KMS-11 (cell line): ENCODE measurements around the gene HIVEP1.

Experiments used
- H2AFZ ChIP-seq: fragments of 200-600 bp; sonication (generic); 2 replicates; pipeline ENCODE4 v1.6.1; 2016; ENCODE audit warnings: antibody characterized with exemption, mixed run types, low read depth
- H3K27ac ChIP-seq: fragments of 200-600 bp; sonication (generic); 2 replicates; pipeline ENCODE4 v1.6.1; 2016; ENCODE audit warnings: mild to moderate bottlenecking, mixed run types
- H3K27me3 ChIP-seq: fragments of 200-600 bp; sonication (generic); 2 replicates; pipeline ENCODE4 v1.6.1; 2017; ENCODE audit warnings: mild to moderate bottlenecking, low read depth, mixed run types, moderate library complexity; ENCODE audit not compliant: insufficient read depth
- H3K36me3 ChIP-seq: fragments of 200-600 bp; sonication (generic); 2 replicates; pipeline ENCODE4 v1.6.1; 2017; ENCODE audit warnings: mild to moderate bottlenecking, mixed run types; ENCODE audit not compliant: insufficient read depth
- H3K4me1 ChIP-seq: fragments of 200-600 bp; sonication (generic); 2 replicates; pipeline ENCODE4 v1.6.1; 2016; ENCODE audit warnings: mild to moderate bottlenecking, low read depth, mixed run types; ENCODE audit not compliant: poor library complexity, severe bottlenecking
- H3K4me2 ChIP-seq: fragments of 200-600 bp; sonication (generic); 2 replicates; pipeline ENCODE4 v1.7.0; 2016; ENCODE audit warnings: mild to moderate bottlenecking, mixed run types
- H3K4me3 ChIP-seq: fragments of 200-600 bp; sonication (generic); IDR thresholded peaks from 2 replicates; pipeline ENCODE4 v1.6.1; 2017; ENCODE audit warnings: low read depth, low read length, mixed read lengths; ENCODE audit not compliant: insufficient read depth
- H3K79me2 ChIP-seq: fragments of 200-600 bp; sonication (generic); 2 replicates; pipeline ENCODE4 v1.6.1; 2016; ENCODE audit warnings: low read depth, mixed run types; ENCODE audit not compliant: insufficient read depth
- H3K9ac ChIP-seq: fragments of 200-600 bp; sonication (generic); 2 replicates; pipeline ENCODE4 v1.6.1; 2016; ENCODE audit warnings: mild to moderate bottlenecking, mixed run types
- H4K20me1 ChIP-seq: fragments of 200-600 bp; sonication (generic); 2 replicates; pipeline ENCODE4 v1.6.1; 2016; ENCODE audit warnings: mild to moderate bottlenecking, mixed run types; ENCODE audit not compliant: insufficient read depth
- TF ChIP-seq, protein P1 (sequence below): fragments of 200-600 bp; sonication (generic); conservative IDR thresholded peaks from 2 replicates; pipeline ENCODE4 v1.6.1; 2017; ENCODE audit warnings: low read depth, mild to moderate bottlenecking, antibody characterized with exemption, low read length, moderate library complexity, mixed read lengths

Gene HIVEP1

DNA sequence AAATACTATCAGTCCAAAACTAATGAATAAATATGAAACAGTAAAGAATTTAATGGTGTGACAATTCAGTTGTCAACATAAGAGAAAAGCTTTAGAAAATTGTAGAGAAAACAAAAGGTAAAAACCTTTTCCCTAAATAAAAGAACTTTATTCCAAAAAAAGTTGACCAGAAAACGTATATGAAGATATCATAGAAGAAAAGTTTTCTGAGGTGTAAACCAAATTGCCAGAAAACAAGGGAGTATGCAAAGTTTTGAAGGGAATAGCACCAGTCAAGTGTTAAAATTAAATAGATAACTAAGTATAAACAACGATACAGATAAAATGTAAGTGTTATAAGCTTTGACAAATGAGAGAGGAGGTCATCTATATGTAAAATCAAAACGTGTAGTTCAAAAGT lies 104.9 kb downstream of the HIVEP1 start:
- H3K4me3 ChIP-seq = no peak overlapping the region
- no peaks in the 10 kb centered on the region for H4K20me1 ChIP-seq
- H3K27ac ChIP-seq = no peak overlapping the region
- H2AFZ ChIP-seq = no peak overlapping the region
- peaks cover 84% of the 10 kb centered on the region for H3K4me1 ChIP-seq
- no peak overlapping the region for H3K9ac ChIP-seq
- H3K79me2 ChIP-seq = peaks cover 17% of the 10 kb centered on the region; the same call in 1 of the 2 replicates
- no peaks in the 10 kb centered on the region for H3K27me3 ChIP-seq
- no peak overlapping the region for H3K4me2 ChIP-seq
- no peaks in the 10 kb centered on the region; the same call in 1 of the 2 replicates for H3K36me3 ChIP-seq
- TF ChIP-seq, protein P1, sequence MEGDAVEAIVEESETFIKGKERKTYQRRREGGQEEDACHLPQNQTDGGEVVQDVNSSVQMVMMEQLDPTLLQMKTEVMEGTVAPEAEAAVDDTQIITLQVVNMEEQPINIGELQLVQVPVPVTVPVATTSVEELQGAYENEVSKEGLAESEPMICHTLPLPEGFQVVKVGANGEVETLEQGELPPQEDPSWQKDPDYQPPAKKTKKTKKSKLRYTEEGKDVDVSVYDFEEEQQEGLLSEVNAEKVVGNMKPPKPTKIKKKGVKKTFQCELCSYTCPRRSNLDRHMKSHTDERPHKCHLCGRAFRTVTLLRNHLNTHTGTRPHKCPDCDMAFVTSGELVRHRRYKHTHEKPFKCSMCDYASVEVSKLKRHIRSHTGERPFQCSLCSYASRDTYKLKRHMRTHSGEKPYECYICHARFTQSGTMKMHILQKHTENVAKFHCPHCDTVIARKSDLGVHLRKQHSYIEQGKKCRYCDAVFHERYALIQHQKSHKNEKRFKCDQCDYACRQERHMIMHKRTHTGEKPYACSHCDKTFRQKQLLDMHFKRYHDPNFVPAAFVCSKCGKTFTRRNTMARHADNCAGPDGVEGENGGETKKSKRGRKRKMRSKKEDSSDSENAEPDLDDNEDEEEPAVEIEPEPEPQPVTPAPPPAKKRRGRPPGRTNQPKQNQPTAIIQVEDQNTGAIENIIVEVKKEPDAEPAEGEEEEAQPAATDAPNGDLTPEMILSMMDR = no peak

DNA sequence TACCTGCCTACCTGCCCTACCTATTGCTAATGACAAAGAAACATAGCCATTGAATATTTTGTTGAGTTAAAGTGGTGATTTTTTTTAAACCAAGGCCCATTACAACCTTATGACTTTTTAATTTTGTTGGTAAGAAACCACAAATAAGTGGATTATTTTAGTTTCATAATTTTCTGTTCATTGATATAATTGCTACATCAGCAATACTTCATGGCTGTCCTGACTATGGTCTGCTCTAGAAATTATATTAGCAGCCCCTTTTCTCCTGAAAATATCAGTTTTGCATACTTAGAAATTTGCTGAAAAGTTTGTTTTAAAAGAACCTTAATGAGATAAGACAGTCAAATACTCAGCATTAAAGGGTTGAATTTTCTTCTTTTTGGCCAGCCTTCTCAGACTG lies 106.5 kb downstream of the HIVEP1 start:
- Histone ChIP-seq H3K79me2 (peaks cover 15% of the 10 kb centered on the region; the same call in 1 of the 2 replicates), H3K9ac (peak overlapping the region; percentile 57; the same call in 1 of the 2 replicates), H2AFZ (no peak overlapping the region), H3K4me1 (peaks cover 76% of the 10 kb centered on the region), H3K27me3 (no peaks in the 10 kb centered on the region), H3K36me3 (no peaks in the 10 kb centered on the region; the same call in 1 of the 2 replicates), H4K20me1 (no peaks in the 10 kb centered on the region), H3K4me3 (no peak overlapping the region), H3K27ac (peak overlapping the region; percentile 90), H3K4me2 (peak overlapping the region; percentile 76)
- TF ChIP-seq, protein P1 = no peak

DNA sequence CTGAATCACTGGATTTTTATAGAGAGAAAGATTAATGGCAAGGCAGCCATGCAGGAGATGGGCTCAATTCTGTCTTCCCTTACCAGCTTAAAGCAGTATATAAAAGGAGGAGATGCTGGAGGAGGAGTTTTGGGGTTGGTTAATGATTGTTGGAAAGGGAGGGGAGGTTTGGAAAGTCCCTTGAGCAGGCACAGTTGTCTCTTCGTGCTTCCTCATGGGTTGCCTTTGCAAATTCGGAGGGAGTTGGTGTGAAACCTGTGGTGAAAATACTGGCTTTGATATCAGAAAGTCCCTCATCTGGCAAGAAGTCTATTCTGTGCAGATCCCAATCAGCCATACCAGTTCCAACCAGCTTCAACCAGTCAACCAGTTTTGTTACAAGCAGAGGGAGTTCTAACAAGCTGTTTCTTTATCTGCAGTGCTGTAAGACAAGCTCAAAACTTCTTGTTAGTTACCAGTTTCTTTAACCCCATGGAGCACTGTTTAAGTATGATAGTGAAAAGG lies 107.0 kb downstream of the HIVEP1 start:
- H3K27ac ChIP-seq = peak overlapping the region; percentile 90

DNA sequence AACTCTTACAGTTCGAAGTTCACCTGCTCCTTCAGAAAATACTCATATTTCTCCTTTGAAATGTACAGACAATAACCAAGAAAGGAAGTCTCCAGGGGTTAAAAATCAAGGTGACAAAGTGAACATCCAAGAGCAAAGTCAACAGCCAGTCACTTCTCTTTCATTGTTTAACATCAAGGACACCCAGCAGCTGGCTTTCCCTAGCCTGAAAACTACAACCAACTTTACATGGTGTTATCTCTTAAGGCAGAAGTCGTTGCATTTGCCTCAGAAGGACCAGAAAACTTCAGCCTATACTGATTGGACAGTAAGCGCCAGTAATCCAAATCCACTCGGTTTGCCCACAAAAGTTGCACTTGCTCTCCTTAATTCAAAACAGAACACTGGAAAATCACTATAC lies 113.3 kb downstream of the HIVEP1 start:
- no peak overlapping the region for H3K4me3 ChIP-seq
- H4K20me1 ChIP-seq = no peaks in the 10 kb centered on the region
- peaks cover 29% of the 10 kb centered on the region for H3K4me1 ChIP-seq
- H3K36me3 ChIP-seq = no peaks in the 10 kb centered on the region; the same call in 1 of the 2 replicates
- H3K27me3 ChIP-seq = no peaks in the 10 kb centered on the region
- H2AFZ ChIP-seq = no peak overlapping the region
- H3K27ac ChIP-seq = no peak overlapping the region
- peaks cover 4% of the 10 kb centered on the region; the same call in 1 of the 2 replicates for H3K79me2 ChIP-seq
- TF ChIP-seq, protein P1 = no peak
- no peak overlapping the region for H3K4me2 ChIP-seq
- H3K9ac ChIP-seq = no peak overlapping the region

More for the DNA sequence above, 107.0 kb downstream of the HIVEP1 start:
- Histone ChIP-seq H3K4me1 (peaks cover 71% of the 10 kb centered on the region), H3K4me3 (no peak overlapping the region), H2AFZ (no peak overlapping the region), H4K20me1 (no peaks in the 10 kb centered on the region), H3K79me2 (peaks cover 15% of the 10 kb centered on the region; the same call in 1 of the 2 replicates), H3K4me2 (peak overlapping the region; percentile 76), H3K36me3 (no peaks in the 10 kb centered on the region; the same call in 1 of the 2 replicates), H3K9ac (peak overlapping the region; percentile 57; the same call in 1 of the 2 replicates), H3K27me3 (no peaks in the 10 kb centered on the region)
- TF ChIP-seq, protein P1 = no peak
